ENCODE data around the gene PTGDS. TPM values are rescaled to one million over a fixed set of nuclear protein-coding genes. Genes with fewer than 3 reads are reported as not detected.

The PTGDS gene
- total RNA-seq, 1 donor from 2014 or later = not detected

- peaks cover 2% of the 10 kb centered on the region for H3K4me1 Mint-ChIP-seq (ENCODE audit: low read depth, unreplicated experiment)
- H3K4me3 Mint-ChIP-seq (ENCODE audit: unreplicated experiment) = no peak overlapping the region
- no peak for TF ChIP-seq CTCF (IDR thresholded peaks at IDR 0.05; ENCODE audit: partially characterized antibody, unreplicated experiment)
- DNase-seq = no peak
- H3K36me3 Mint-ChIP-seq (ENCODE audit: unreplicated experiment) = no peaks in the 10 kb centered on the region
- H3K27me3 Mint-ChIP-seq (ENCODE audit: unreplicated experiment) = peaks cover 10% of the 10 kb centered on the region
- peaks cover 4% of the 10 kb centered on the region for H3K9me3 Mint-ChIP-seq (ENCODE audit: unreplicated experiment)
- no peak overlapping the region for H3K27ac Mint-ChIP-seq (ENCODE audit: unreplicated experiment)
Observed at GRCh38 chr9:137025517-137025966, 48.2 kb downstream of the PTGDS start.

- Mint-ChIP-seq H3K9me3 (ENCODE audit: unreplicated experiment) (peaks cover 4% of the 10 kb centered on the region), H3K36me3 (ENCODE audit: unreplicated experiment) (no peaks in the 10 kb centered on the region), H3K4me3 (ENCODE audit: unreplicated experiment) (no peak overlapping the region), H3K27ac (ENCODE audit: unreplicated experiment) (no peak overlapping the region), H3K4me1 (ENCODE audit: low read depth, unreplicated experiment) (peaks cover 2% of the 10 kb centered on the region), H3K27me3 (ENCODE audit: unreplicated experiment) (peaks cover 10% of the 10 kb centered on the region)
- TF ChIP-seq CTCF (IDR thresholded peaks at IDR 0.05; ENCODE audit: partially characterized antibody, unreplicated experiment) = no peak
- no peak for DNase-seq
Observed at GRCh38 chr9:137026384-137026783, 49.1 kb downstream of the PTGDS start.

GRCh38 chr9:137026828-137027227 is 49.5 kb downstream of the PTGDS start:
- H3K9me3 Mint-ChIP-seq (ENCODE audit: unreplicated experiment) = peaks cover 4% of the 10 kb centered on the region
- no peaks in the 10 kb centered on the region for H3K36me3 Mint-ChIP-seq (ENCODE audit: unreplicated experiment)
- H3K4me1 Mint-ChIP-seq (ENCODE audit: low read depth, unreplicated experiment) = peaks cover 3% of the 10 kb centered on the region
- H3K27me3 Mint-ChIP-seq (ENCODE audit: unreplicated experiment) = peaks cover 10% of the 10 kb centered on the region
- TF ChIP-seq CTCF (IDR thresholded peaks at IDR 0.05; ENCODE audit: partially characterized antibody, unreplicated experiment) = no peak
- H3K27ac Mint-ChIP-seq (ENCODE audit: unreplicated experiment) = no peak overlapping the region
- H3K4me3 Mint-ChIP-seq (ENCODE audit: unreplicated experiment) = peak overlapping the region; percentile 86
- DNase-seq = no peak

GRCh38 chr9:137027369-137028262 is 50.3 kb downstream of the PTGDS start, which contains the start of gene ABCA2:
TSS of gene ABCA2 (minus strand) at chr9:137028237. CDS start at chr9:137028140, 97 bp downstream.
- no peak for TF ChIP-seq CTCF (IDR thresholded peaks at IDR 0.05; ENCODE audit: partially characterized antibody, unreplicated experiment)
- Mint-ChIP-seq H3K4me3 (ENCODE audit: unreplicated experiment) (peak within 1 kb of the TSS; percentile 86), H3K9me3 (ENCODE audit: unreplicated experiment) (peaks cover 4% of the 10 kb centered on the region), H3K36me3 (ENCODE audit: unreplicated experiment) (no peaks in the 10 kb centered on the region), H3K27ac (ENCODE audit: unreplicated experiment) (no peak within 1 kb of the TSS), H3K4me1 (ENCODE audit: low read depth, unreplicated experiment) (peaks cover 3% of the 10 kb centered on the region), H3K27me3 (ENCODE audit: unreplicated experiment) (peaks cover 10% of the 10 kb centered on the region)
- DNase-seq = peak; percentile 50

Data from glutamatergic neuron (in vitro differentiated cells).